SK-N-SH (cell line): ENCODE results near the gene KIF18B. TPM values are rescaled to one million over a fixed set of nuclear protein-coding genes. Genes with fewer than 3 reads are reported as not detected.
A peak's percentile ranks its signal among the peaks of the same experiment; 100 is the strongest.

Experiments
- CTCF ChIA-PET: fragments of 300-600, 350-600 bp; formaldehyde crosslinking; extraction: SDS; loops from one replicate; lab custom pipeline; 2021; lab: Yijun Ruan, JAX
- POLR2A ChIA-PET: fragments of 350-600 bp; sonication (Branson Sonifier 250); formaldehyde crosslinking; extraction: SDS; loops from one replicate; lab custom pipeline; 2020; ENCODE audit warnings: antibody characterized with exemption, inconsistent platforms; lab: Yijun Ruan, JAX
- DNase-seq: peaks from one replicate; pipeline ENCODE4 v3.0.0; 2012
- H2AFZ ChIP-seq: fragments of 200-600 bp; sonication (generic); 2 replicates; pipeline ENCODE4 v1.8.1; 2016; ENCODE audit warnings: antibody characterized with exemption, mild to moderate bottlenecking, low read depth
- H3F3A ChIP-seq: fragments of 200-600 bp; sonication (generic); replicated peaks from 2 replicates; pipeline ENCODE3; 2016; ENCODE audit warnings: antibody characterized with exemption, mild to moderate bottlenecking; ENCODE audit not compliant: insufficient read depth
- H3K27ac ChIP-seq, 2 experiments: fragments of 200-500 bp in 1 of 2; fragments of 200-600 bp in 1 of 2; sonication (Bioruptor generic) in 1 of 2; sonication (generic), shearing (Covaris generic) in 1 of 2; 2 replicates each; pipeline versions ENCODE4 v1.5.1 to v1.6.1; 2014 to 2016; ENCODE audit warnings: low read depth in 2 of 2, inconsistent platforms in 1 of 2, low read length in 1 of 2, mild to moderate bottlenecking in 1 of 2, mixed read lengths in 1 of 2
- H3K27me3 ChIP-seq: fragments of 200-600 bp; sonication (generic), shearing (Covaris generic); 2 replicates; pipeline ENCODE4 v1.6.1; 2016; ENCODE audit warnings: mixed run types; ENCODE audit not compliant: insufficient read depth
- H3K36me3 ChIP-seq, 2 experiments: fragments of 200-500 bp in 1 of 2; fragments of 200-600 bp in 1 of 2; sonication (Bioruptor generic) in 1 of 2; sonication (generic) in 1 of 2; replicated peaks in 1 of 2; 2 replicates each; pipeline versions ENCODE3 to v1.5.1; 2014 to 2016; ENCODE audit warnings: low read length in 1 of 2, mild to moderate bottlenecking in 1 of 2; ENCODE audit not compliant: insufficient read depth in 2 of 2, control insufficient read depth in 1 of 2
- H3K4me1 ChIP-seq, 2 experiments: fragments of 200-500 bp in 1 of 2; fragments of 200-600 bp in 1 of 2; sonication (Bioruptor generic) in 1 of 2; sonication (generic), shearing (Covaris generic) in 1 of 2; 2 replicates each; pipeline versions ENCODE4 v1.5.1 to v1.6.1; 2014 to 2016; ENCODE audit warnings: low read depth in 1 of 2, low read length in 1 of 2, mixed run types in 1 of 2; ENCODE audit not compliant: insufficient read depth in 2 of 2, control insufficient read depth in 1 of 2
- H3K4me2 ChIP-seq: fragments of 200-600 bp; sonication (generic), shearing (Covaris generic); 2 replicates; pipeline ENCODE4 v1.6.1; 2017; ENCODE audit warnings: mixed run types
- H3K4me3 ChIP-seq, 2 experiments: fragments of 200-500 bp in 1 of 2; fragments of 200-600 bp in 1 of 2; sonication (Bioruptor generic) in 1 of 2; sonication (generic), shearing (Covaris generic) in 1 of 2; 2 replicates each; pipeline versions ENCODE4 v1.5.1 to v1.8.1; 2014 to 2016; ENCODE audit warnings: low read depth in 2 of 2, inconsistent platforms in 1 of 2, low read length in 1 of 2, mild to moderate bottlenecking in 1 of 2, mixed read lengths in 1 of 2, moderate library complexity in 1 of 2
- H3K79me2 ChIP-seq: fragments of 200-600 bp; sonication (generic); 2 replicates; pipeline ENCODE4 v1.8.1; 2017; ENCODE audit warnings: mild to moderate bottlenecking; ENCODE audit not compliant: insufficient read depth
- H3K9ac ChIP-seq: fragments of 200-600 bp; sonication (generic); 2 replicates; pipeline ENCODE4 v1.6.1; 2017; ENCODE audit warnings: mixed run types
- H3K9me2 ChIP-seq: fragments of 200-600 bp; sonication (generic); 2 replicates; pipeline ENCODE4 v1.6.1; 2017; ENCODE audit warnings: mixed run types
- H3K9me3 ChIP-seq: fragments of 200-600 bp; sonication (generic); 2 replicates; pipeline ENCODE4 v1.6.1; 2017; ENCODE audit warnings: mixed run types, mild to moderate bottlenecking, moderate library complexity
- H4K20me1 ChIP-seq: fragments of 200-600 bp; sonication (generic); 2 replicates; pipeline ENCODE4 v1.6.1; 2017; ENCODE audit warnings: mild to moderate bottlenecking, mixed run types; ENCODE audit not compliant: insufficient read depth
- CTCF ChIP-seq: fragments of 200-600 bp; sonication (generic); IDR thresholded peaks from 2 replicates; pipeline ENCODE4 v1.6.1; 2017; ENCODE audit warnings: antibody characterized with exemption, mild to moderate bottlenecking, moderate library complexity
- FOXJ3 ChIP-seq: sonication (generic); formaldehyde crosslinking; IDR thresholded peaks from 2 replicates; pipeline ENCODE4 v1.5.1; 2020; ENCODE audit warnings: mild to moderate bottlenecking, missing genetic modification reagents
- FOXM1 ChIP-seq: IDR thresholded peaks from 2 replicates; pipeline ENCODE4 v1.4.0; 2012; ENCODE audit warnings: low read depth, mild to moderate bottlenecking
- GATA2 ChIP-seq: sonication (generic); formaldehyde crosslinking; IDR thresholded peaks from 2 replicates; pipeline ENCODE4 v1.5.0; 2020; ENCODE audit warnings: mild to moderate bottlenecking, missing genetic modification reagents
- JUND ChIP-seq: IDR thresholded peaks from 2 replicates; pipeline ENCODE4 v1.4.0; 2012
- MAX ChIP-seq: IDR thresholded peaks from 2 replicates; pipeline ENCODE4 v1.4.0; 2012; ENCODE audit warnings: low read depth
- MEF2A ChIP-seq: IDR thresholded peaks from 2 replicates; pipeline ENCODE4 v1.4.0; 2012; ENCODE audit warnings: low read depth, borderline replicate concordance
- MXI1 ChIP-seq: IDR thresholded peaks from 2 replicates; pipeline ENCODE4 v1.6.1; 2012; ENCODE audit warnings: mild to moderate bottlenecking, low read depth, low read length, improper control_type of control experiment
- RAD21 ChIP-seq: IDR thresholded peaks from 2 replicates; pipeline ENCODE4 v1.6.1; 2012; ENCODE audit warnings: mild to moderate bottlenecking, low read length
- RXRA ChIP-seq: IDR thresholded peaks from 2 replicates; pipeline ENCODE4 v1.4.0; 2012; ENCODE audit warnings: low read depth, mild to moderate bottlenecking, borderline replicate concordance
- SMC3 ChIP-seq: IDR thresholded peaks from 2 replicates; pipeline ENCODE4 v1.6.1; 2012; ENCODE audit warnings: low read depth, low read length, improper control_type of control experiment
- TCF12 ChIP-seq: IDR thresholded peaks from 2 replicates; pipeline ENCODE4 v1.4.0; 2012
- TEAD4 ChIP-seq: IDR thresholded peaks from 2 replicates; pipeline ENCODE4 v1.4.0; 2012; ENCODE audit warnings: mild to moderate bottlenecking, borderline replicate concordance; ENCODE audit not compliant: insufficient read depth
- WGBS: methylation state at CpG from one replicate; pipeline ENCODE4 v1.1.6; 2017; ENCODE audit warnings: low lambda C conversion rate; 5-methylcytosine and 5-hydroxymethylcytosine counted together
- polyA plus RNA-seq, 3 experiments: library from polyadenylated mRNA; depleted of rRNA; stranded (reverse); fragments of >200 nt; gene quantifications; 2 replicates each; pipeline ENCODE4 v1.2.3, GENCODE V29; 2012
- TF ChIP-seq, protein P1 (sequence below): IDR thresholded peaks from 2 replicates; pipeline ENCODE4 v1.4.0; 2012; ENCODE audit warnings: low read depth, borderline replicate concordance
- TF ChIP-seq, protein P2 (sequence below): IDR thresholded peaks from 2 replicates; pipeline ENCODE4 v1.6.1; 2012; ENCODE audit warnings: mild to moderate bottlenecking, low read depth, low read length, moderate library complexity

The KIF18B gene
- polyA plus RNA-seq, 1 of the 3 experiments (the other 2 are of a cell fraction), result 14.7 TPM

- Histone ChIP-seq H2AFZ (no peak overlapping the region), H3K9me2 (no peaks in the 10 kb centered on the region), H3F3A (peaks cover 25% of the 10 kb centered on the region), H3K9me3 (no peaks in the 10 kb centered on the region), H3K36me3 (no peaks in the 10 kb centered on the region), H3K9ac (no peak overlapping the region), H4K20me1 (no peaks in the 10 kb centered on the region), H3K27me3 (no peaks in the 10 kb centered on the region), H3K4me3 (no peak overlapping the region), H3K4me2 (no peak overlapping the region), H3K4me1 (peaks cover 14 to 29% of the 10 kb centered on the region in 2 experiments; a peak in 3 of 4 replicates), H3K79me2 (no peaks in the 10 kb centered on the region), H3K27ac (no peak overlapping the region)
- CTCF ChIA-PET, result interaction anchor here (0.6 to 7.3 kb wide), 4 partner anchors 35 to 221 kb away, joined by 4 to 79 read pairs (median 8); partner anchors contain the start of gene ACBD4
- peak; percentile 26 for DNase-seq
- WGBS, result 78% methylated on average over 4 of the region's 6 CpGs
- no peak for TF ChIP-seq FOXJ3 (CRISPR knock-in tag)
- no peak for TF ChIP-seq SMC3
- POLR2A ChIA-PET, result no interaction called here
These were observed 33.9 kb downstream of the KIF18B start for GRCh38 chr17:44913676-44914075.

- no peaks in the 10 kb centered on the region for H3K36me3 ChIP-seq
- 93% methylated on average over 10 of the region's 14 CpGs for WGBS
These were observed 34.6 kb downstream of the KIF18B start for GRCh38 chr17:44912763-44913544.

More at GRCh38 chr17:44912763-44913544, 34.6 kb downstream of the KIF18B start:
- H3K4me3 ChIP-seq, result no peak overlapping the region
- H3K27me3 ChIP-seq, result no peaks in the 10 kb centered on the region
- H3K79me2 ChIP-seq, result no peaks in the 10 kb centered on the region
- no peaks in the 10 kb centered on the region for H4K20me1 ChIP-seq
- DNase-seq, result peak; percentile 18
- no peak overlapping the region for H3K9ac ChIP-seq
- peaks cover 29% of the 10 kb centered on the region for H3F3A ChIP-seq
- peaks cover 14 to 29% of the 10 kb centered on the region in 2 experiments; a peak in 3 of 4 replicates for H3K4me1 ChIP-seq
- H3K4me2 ChIP-seq, result no peak overlapping the region
- H3K27ac ChIP-seq, result no peak overlapping the region
- POLR2A ChIA-PET, result interaction anchor here (0.9 kb wide), 1 partner anchor 14 kb away, joined by 3 read pairs; the partner anchor contains the start of gene EFTUD2
- no peaks in the 10 kb centered on the region for H3K9me2 ChIP-seq
- CTCF ChIA-PET, result interaction anchor here (0.6 to 7.3 kb wide), 5 partner anchors 35 to 222 kb away, joined by 3 to 79 read pairs (median 6); partner anchors contain the start of gene ACBD4
- no peaks in the 10 kb centered on the region for H3K9me3 ChIP-seq
- no peak for TF ChIP-seq TEAD4
- no peak for TF ChIP-seq MAX
- TF ChIP-seq, protein P1, sequence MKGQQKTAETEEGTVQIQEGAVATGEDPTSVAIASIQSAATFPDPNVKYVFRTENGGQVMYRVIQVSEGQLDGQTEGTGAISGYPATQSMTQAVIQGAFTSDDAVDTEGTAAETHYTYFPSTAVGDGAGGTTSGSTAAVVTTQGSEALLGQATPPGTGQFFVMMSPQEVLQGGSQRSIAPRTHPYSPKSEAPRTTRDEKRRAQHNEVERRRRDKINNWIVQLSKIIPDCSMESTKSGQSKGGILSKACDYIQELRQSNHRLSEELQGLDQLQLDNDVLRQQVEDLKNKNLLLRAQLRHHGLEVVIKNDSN, result no peak
- TF ChIP-seq GATA2 (CRISPR knock-in tag), result no peak
- TF ChIP-seq FOXJ3 (CRISPR knock-in tag), result no peak
- TF ChIP-seq, protein P2, sequence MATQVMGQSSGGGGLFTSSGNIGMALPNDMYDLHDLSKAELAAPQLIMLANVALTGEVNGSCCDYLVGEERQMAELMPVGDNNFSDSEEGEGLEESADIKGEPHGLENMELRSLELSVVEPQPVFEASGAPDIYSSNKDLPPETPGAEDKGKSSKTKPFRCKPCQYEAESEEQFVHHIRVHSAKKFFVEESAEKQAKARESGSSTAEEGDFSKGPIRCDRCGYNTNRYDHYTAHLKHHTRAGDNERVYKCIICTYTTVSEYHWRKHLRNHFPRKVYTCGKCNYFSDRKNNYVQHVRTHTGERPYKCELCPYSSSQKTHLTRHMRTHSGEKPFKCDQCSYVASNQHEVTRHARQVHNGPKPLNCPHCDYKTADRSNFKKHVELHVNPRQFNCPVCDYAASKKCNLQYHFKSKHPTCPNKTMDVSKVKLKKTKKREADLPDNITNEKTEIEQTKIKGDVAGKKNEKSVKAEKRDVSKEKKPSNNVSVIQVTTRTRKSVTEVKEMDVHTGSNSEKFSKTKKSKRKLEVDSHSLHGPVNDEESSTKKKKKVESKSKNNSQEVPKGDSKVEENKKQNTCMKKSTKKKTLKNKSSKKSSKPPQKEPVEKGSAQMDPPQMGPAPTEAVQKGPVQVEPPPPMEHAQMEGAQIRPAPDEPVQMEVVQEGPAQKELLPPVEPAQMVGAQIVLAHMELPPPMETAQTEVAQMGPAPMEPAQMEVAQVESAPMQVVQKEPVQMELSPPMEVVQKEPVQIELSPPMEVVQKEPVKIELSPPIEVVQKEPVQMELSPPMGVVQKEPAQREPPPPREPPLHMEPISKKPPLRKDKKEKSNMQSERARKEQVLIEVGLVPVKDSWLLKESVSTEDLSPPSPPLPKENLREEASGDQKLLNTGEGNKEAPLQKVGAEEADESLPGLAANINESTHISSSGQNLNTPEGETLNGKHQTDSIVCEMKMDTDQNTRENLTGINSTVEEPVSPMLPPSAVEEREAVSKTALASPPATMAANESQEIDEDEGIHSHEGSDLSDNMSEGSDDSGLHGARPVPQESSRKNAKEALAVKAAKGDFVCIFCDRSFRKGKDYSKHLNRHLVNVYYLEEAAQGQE, result no peak
- no peak for TF ChIP-seq FOXM1
- TF ChIP-seq CTCF, result no peak
- no peak for TF ChIP-seq MEF2A
- no peak for TF ChIP-seq MXI1
- TF ChIP-seq RXRA, result no peak
- no peak for TF ChIP-seq TCF12
- no peak for TF ChIP-seq JUND
- no peak for TF ChIP-seq RAD21
- no peak overlapping the region for H2AFZ ChIP-seq
